Right cardiac atrium (tissue), 5 donors: ENCODE results near the gene NDUFS6. TPM values are rescaled to one million over a fixed set of nuclear protein-coding genes. Genes with fewer than 3 reads are reported as not detected.

Source experiments
- ATAC-seq, 2 donors: fragments of 200-7000 bp; cut with Tn5 transposase; one replicate each; pipeline versions ENCODE4 v1.8.0 to v1.9.1; 2020; ENCODE audit warnings: moderate library complexity in 2 of 2, mild to moderate bottlenecking in 1 of 2
- DNase-seq, 3 donors: peaks; one replicate each; pipeline ENCODE4 v3.0.0-alpha.2; 2020
- H3K27ac ChIP-seq: one replicate; pipeline ENCODE4 v1.5.1; 2013; ENCODE audit warnings: mild to moderate bottlenecking, low read length, control low read depth, moderate library complexity
- H3K27me3 ChIP-seq: one replicate; pipeline ENCODE4 v1.6.1; 2013; ENCODE audit not compliant: control insufficient read depth, insufficient read depth
- H3K4me1 ChIP-seq: one replicate; pipeline ENCODE4 v1.6.1; 2013; ENCODE audit warnings: low read length; ENCODE audit not compliant: control insufficient read depth, insufficient read depth
- H3K4me3 ChIP-seq: one replicate; pipeline ENCODE4 v1.5.1; 2013; ENCODE audit warnings: low read length, control low read depth
- H3K9me3 ChIP-seq: one replicate; pipeline ENCODE4 v1.6.1; 2013; ENCODE audit warnings: low read length; ENCODE audit not compliant: control insufficient read depth
- WGBS: extraction: QIAGEN DNeasy Blood & Tissue Kit; methylation state at CpG from one replicate; pipeline ENCODE4 v1.1.7; 2013; 5-methylcytosine and 5-hydroxymethylcytosine counted together
- intact Hi-C, 4 donors: fragments of 100-400 bp; cut with DNase I; formaldehyde crosslinking; loops; one replicate each; pipeline versions ENCODE4 v1.11.0 to v1.14.0; 2022 to 2023
- polyA plus RNA-seq: library from polyadenylated mRNA; stranded (reverse); fragments of 200-250 nt; gene quantifications from one replicate; pipeline ENCODE4 v1.2.3, GENCODE V29; 2013
- total RNA-seq, 4 donors: library from RNA; stranded (reverse); fragmentation: NEBNext Ultra II Directional; extraction: Animal tissue kit (Norgen Biotek cat#: 25700); gene quantifications; one replicate each; pipeline ENCODE4 v1.2.1, GENCODE V29; 2021
- donor health status: healthy with polysubstance abuse.
- donor health status: DM: no; HTN: yes; CAD: no.
- donor health status: DM: no; HTN: no; CAD: no.
- donor health status: DM: no; HTN: yes; CAD: no; lungs with severe emphysema.
- donor health status: DM: yes; HTN: yes; CAD: no.

The NDUFS6 gene
- total and polyA plus RNA-seq, 5 donors = 64.1 to 216 (median 82.2) TPM

DNA sequence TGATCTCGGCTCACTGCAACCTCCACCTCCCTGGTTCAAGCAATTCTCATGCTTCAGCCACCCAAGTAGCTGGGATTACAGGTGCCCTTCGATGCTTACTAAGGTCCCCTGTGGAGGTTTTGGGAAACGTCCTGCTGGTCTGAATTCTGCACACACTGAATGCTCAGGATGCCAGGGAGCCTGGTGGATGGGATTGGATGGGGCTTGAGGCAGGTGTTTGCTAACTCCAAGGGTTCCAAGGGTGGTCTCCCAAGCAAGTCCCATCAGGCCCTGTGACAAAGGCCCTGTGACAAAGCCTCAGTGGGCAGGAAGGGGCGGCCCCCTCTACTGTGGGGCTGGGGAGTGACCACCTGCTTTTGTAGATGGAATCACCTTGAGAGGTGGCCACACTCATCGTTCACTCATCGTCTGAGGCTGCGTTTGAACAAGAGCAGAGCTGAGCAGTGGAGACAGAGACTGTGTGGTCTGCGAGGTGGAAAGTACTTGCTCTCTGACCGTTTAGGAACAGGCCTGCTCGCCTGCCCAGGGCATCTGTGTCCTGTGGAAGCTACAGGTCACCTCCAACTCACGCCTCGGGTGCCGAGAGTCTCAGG is 41.7 kb upstream of the NDUFS6 start:
- intact Hi-C loops = no loop called here
- WGBS = 78% methylated on average over 13 of the region's 13 CpGs
- DNase-seq = peak in 1 of 3 donors; percentile 9
- H3K4me1 ChIP-seq = no peaks in the 10 kb centered on the region
- H3K27ac ChIP-seq = no peak overlapping the region
- H3K4me3 ChIP-seq = no peak overlapping the region
- no peak for ATAC-seq
- H3K9me3 ChIP-seq = no peaks in the 10 kb centered on the region
- H3K27me3 ChIP-seq = no peaks in the 10 kb centered on the region

GRCh38 chr5:1760231-1760630 is 41.0 kb upstream of the NDUFS6 start:
- no peak for DNase-seq
- intact Hi-C loops = loop anchor here in 3 of 4 donors (10.0 kb wide), 2 partner anchors 275 to 395 kb away; no protein-coding TSS in a partner anchor
- H3K4me1 ChIP-seq = no peaks in the 10 kb centered on the region
- 84% methylated on average over 4 of the region's 4 CpGs for WGBS
- ATAC-seq = no peak
- H3K27ac ChIP-seq = no peak overlapping the region
- H3K9me3 ChIP-seq = no peaks in the 10 kb centered on the region
- H3K27me3 ChIP-seq = no peaks in the 10 kb centered on the region
- no peak overlapping the region for H3K4me3 ChIP-seq

- Histone ChIP-seq H3K27ac (no peak overlapping the region), H3K27me3 (no peaks in the 10 kb centered on the region), H3K4me3 (no peak overlapping the region), H3K4me1 (no peaks in the 10 kb centered on the region), H3K9me3 (no peaks in the 10 kb centered on the region)
- no peak for DNase-seq
- intact Hi-C loops = loop anchor here in 3 of 4 donors (10.0 kb wide), 2 partner anchors 274 to 394 kb away; no protein-coding TSS in a partner anchor
- no peak for ATAC-seq
- 73% methylated on average over 28 of the region's 28 CpGs for WGBS
Observed at GRCh38 chr5:1760656-1761452, 40.4 kb upstream of the NDUFS6 start.

GRCh38 chr5:1761453-1761755 is 39.8 kb upstream of the NDUFS6 start:
- Histone ChIP-seq H3K4me3 (no peak overlapping the region), H3K9me3 (no peaks in the 10 kb centered on the region), H3K27ac (no peak overlapping the region), H3K27me3 (no peaks in the 10 kb centered on the region), H3K4me1 (no peaks in the 10 kb centered on the region)
- no peak for ATAC-seq
- intact Hi-C loops = loop anchor here in 3 of 4 donors (10.0 kb wide), 2 partner anchors 273 to 393 kb away; no protein-coding TSS in a partner anchor
- 75% methylated on average over 11 of the region's 11 CpGs for WGBS
- DNase-seq = no peak

DNA sequence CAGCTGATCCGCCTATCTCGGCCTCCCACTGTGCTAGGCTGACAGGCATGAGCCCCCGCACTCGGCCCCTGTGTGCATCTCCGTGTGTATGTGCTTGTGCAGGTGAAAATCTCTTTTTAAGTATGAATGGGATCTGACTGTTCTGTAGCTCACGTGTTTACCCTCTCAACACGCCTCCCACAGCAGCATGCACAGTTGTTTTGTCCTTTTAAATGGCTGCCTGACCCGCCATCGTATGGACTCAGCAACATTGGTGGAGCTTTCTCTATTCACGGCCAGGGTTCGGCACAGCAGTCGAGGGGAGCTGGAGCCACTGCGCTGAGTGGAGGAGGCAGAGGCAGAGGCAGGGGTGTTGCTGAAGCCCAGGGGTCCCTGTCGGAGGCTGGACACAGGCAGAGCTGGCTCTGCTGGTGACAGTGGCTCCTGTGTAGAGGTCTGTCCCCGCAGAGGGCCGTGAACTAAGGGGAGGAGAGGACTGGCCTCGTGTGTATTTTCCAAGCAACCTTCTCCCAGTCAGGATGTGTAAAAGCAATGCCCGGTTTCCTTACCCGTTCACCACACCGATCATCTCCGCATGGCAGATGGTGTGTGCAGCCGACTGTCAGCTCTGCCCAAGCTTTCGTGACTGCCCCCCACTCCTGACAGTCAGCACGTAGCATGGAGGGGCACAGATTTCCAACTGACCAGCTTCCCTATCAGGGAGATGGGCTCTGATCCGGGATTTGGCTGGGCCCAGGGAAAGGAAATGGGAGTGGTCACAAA is 38.9 kb upstream of the NDUFS6 start:
- 79% methylated on average over 25 of the region's 25 CpGs for WGBS
- intact Hi-C loops = loop anchor here in 3 of 4 donors (10.0 kb wide), 2 partner anchors 272 to 392 kb away; no protein-coding TSS in a partner anchor
- H3K9me3 ChIP-seq = no peaks in the 10 kb centered on the region
- peak in 1 of 3 donors; percentile 27 for DNase-seq
- H3K4me3 ChIP-seq = no peak overlapping the region
- H3K27me3 ChIP-seq = no peaks in the 10 kb centered on the region
- no peak overlapping the region for H3K27ac ChIP-seq
- ATAC-seq = no peak
- no peaks in the 10 kb centered on the region for H3K4me1 ChIP-seq

DNA sequence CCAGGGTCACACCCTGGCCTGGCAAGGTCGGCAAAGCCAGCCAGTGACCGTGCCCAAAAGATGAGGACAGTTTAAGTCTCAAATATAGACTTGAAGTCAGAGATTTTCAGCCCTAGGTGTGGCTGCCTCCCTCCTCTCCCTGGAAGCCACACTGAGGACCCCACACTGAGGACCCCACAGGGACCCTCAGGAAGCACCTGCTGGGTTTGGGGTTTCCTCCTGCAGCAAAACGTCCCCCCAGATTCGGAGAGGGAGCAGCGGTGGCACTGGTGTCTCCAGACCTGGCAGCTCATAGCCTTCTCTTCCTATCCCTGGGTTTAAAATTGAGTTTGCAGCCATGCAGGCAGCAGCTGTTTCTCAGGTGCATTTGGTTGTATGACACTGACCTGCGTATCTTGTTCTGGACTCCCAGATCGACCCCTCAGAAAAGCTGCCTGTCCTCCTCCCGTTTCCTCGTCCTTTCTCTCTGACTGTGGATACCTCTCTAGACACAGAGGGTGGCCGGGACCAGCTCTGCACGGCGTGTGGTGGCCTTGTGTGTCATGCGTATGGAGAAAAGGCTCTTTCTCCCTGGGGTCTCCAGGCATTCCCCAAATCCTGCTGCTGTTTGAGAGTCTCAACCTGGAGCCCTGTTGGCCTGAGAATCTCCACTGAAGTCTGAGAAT is 38.2 kb upstream of the NDUFS6 start:
- ATAC-seq (no peak), DNase-seq (peak in 1 of 3 donors; percentile 10)
- 74% methylated on average over 13 of the region's 13 CpGs for WGBS
- Histone ChIP-seq H3K4me3 (no peak overlapping the region), H3K4me1 (no peaks in the 10 kb centered on the region), H3K27ac (no peak overlapping the region), H3K27me3 (no peaks in the 10 kb centered on the region), H3K9me3 (no peaks in the 10 kb centered on the region)
- intact Hi-C loops = loop anchor here in 3 of 4 donors (10.0 kb wide), 2 partner anchors 272 to 392 kb away; no protein-coding TSS in a partner anchor

DNA sequence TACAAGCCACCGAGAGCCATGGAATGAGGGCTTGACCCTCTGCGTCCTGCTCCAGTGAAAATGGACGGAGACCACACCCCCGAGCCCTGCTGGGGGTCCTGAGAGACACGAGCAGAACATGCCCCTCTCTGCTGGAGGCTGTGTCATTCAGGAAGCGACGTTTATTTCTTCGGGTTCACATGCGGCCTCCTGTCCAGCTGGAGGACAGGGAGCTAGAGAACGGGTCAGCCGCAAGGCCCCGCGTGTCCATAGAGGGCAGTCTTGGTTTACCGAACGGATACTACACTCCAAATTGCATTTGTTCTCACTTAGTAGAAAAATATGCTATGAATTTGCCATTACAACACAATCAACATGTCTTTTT is 37.7 kb upstream of the NDUFS6 start:
- H3K27me3 ChIP-seq = no peaks in the 10 kb centered on the region
- no peaks in the 10 kb centered on the region for H3K4me1 ChIP-seq
- DNase-seq (peak in 2 of 3 donors; percentile 56 to 70), ATAC-seq (peak; percentile 62 to 70)
- H3K27ac ChIP-seq = no peak overlapping the region
- intact Hi-C loops = loop anchor here in 3 of 4 donors (10.0 kb wide), 2 partner anchors 271 to 391 kb away; no protein-coding TSS in a partner anchor
- 27% methylated on average over 15 of the region's 15 CpGs for WGBS
- no peak overlapping the region for H3K4me3 ChIP-seq
- no peaks in the 10 kb centered on the region for H3K9me3 ChIP-seq

GRCh38 chr5:1763960-1764605 is 37.1 kb upstream of the NDUFS6 start:
- intact Hi-C loops = loop anchor here in 3 of 4 donors (10.0 kb wide), 2 partner anchors 271 to 391 kb away; no protein-coding TSS in a partner anchor
- Histone ChIP-seq H3K27ac (no peak overlapping the region), H3K27me3 (no peaks in the 10 kb centered on the region), H3K4me1 (no peaks in the 10 kb centered on the region), H3K4me3 (no peak overlapping the region), H3K9me3 (no peaks in the 10 kb centered on the region)
- DNase-seq (peak in 1 of 3 donors; percentile 27), ATAC-seq (no peak)
- 80% methylated on average over 32 of the region's 32 CpGs for WGBS

DNA sequence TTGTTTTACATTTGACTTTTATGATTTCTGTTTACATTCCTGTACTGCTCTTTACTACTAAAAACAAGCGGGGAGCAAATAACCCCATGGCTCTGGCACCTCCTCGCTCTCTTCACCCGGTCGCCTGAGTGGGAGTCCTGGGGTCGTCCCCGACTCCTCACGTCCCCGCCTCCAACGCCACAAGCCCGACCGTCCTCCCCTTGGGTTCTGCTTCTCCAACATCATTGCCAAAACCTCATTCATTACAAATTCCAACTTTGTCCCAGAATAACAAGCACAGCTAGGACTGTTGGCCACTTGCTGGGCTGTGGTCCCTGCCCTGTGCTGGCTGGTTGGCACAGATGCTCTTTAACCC is 36.6 kb upstream of the NDUFS6 start:
- H3K27me3 ChIP-seq = no peaks in the 10 kb centered on the region
- intact Hi-C loops = loop anchor here in 3 of 4 donors (10.0 kb wide), 2 partner anchors 270 to 390 kb away; no protein-coding TSS in a partner anchor
- no peak overlapping the region for H3K27ac ChIP-seq
- no peaks in the 10 kb centered on the region for H3K9me3 ChIP-seq
- ATAC-seq = no peak
- WGBS = 83% methylated on average over 11 of the region's 11 CpGs
- peak in 1 of 3 donors; percentile 26 for DNase-seq
- H3K4me1 ChIP-seq = no peaks in the 10 kb centered on the region
- H3K4me3 ChIP-seq = no peak overlapping the region
